OCI-LY1 (cell line): ENCODE data around the gene KLHL40.

Experiments
- EZH2 ChIP-seq: fragments of 200-600 bp; sonication (generic), shearing (Covaris generic); IDR thresholded peaks from 2 replicates; pipeline ENCODE4 v1.8.0; 2017; ENCODE audit warnings: borderline replicate concordance, mixed run types, mild to moderate bottlenecking, antibody characterized with exemption, low read length, moderate library complexity, mixed read lengths
- TF ChIP-seq, protein P1 (sequence below): fragments of 200-600 bp; sonication (generic), shearing (Covaris generic); IDR thresholded peaks from 2 replicates; pipeline ENCODE4 v1.5.1; 2017; ENCODE audit warnings: mild to moderate bottlenecking, antibody characterized with exemption, low read length, moderate library complexity, mixed read lengths

DNA sequence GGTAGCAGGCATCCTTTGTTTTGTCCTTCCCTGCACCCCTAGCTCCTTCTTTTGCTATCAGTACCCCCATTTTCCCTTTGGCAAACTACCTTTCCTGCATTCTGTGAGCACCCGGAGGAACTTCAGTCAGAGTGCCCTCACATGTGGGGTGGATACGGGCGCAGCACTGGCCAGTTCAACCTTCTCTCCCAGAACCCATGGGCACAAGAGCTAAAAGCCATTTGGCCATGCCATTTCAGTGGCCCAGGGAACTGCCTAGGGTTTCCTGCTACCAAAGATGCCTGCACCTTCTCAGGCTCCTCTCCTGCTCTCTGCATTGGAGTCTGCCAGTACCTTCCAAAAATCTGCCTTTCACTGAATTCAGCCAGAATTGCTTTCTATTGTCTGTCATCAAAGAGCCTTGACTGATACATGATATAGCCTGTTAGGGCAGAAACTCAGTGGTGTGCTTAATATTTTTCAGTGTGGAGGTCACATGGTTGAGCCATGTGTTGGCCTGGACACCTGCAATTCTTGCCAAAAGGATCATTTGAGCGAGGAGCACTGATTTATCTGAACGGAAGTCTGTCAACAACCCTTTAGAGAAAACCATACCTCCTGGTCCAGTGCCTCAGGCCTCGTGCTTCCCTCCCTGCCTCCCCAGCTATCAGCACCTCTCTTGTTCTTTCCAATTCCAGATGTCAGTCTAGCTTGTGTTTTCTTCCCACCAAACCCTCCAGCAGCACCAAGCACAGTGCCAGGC lies 44.2 kb downstream of the KLHL40 start:
- TF ChIP-seq, protein P1, sequence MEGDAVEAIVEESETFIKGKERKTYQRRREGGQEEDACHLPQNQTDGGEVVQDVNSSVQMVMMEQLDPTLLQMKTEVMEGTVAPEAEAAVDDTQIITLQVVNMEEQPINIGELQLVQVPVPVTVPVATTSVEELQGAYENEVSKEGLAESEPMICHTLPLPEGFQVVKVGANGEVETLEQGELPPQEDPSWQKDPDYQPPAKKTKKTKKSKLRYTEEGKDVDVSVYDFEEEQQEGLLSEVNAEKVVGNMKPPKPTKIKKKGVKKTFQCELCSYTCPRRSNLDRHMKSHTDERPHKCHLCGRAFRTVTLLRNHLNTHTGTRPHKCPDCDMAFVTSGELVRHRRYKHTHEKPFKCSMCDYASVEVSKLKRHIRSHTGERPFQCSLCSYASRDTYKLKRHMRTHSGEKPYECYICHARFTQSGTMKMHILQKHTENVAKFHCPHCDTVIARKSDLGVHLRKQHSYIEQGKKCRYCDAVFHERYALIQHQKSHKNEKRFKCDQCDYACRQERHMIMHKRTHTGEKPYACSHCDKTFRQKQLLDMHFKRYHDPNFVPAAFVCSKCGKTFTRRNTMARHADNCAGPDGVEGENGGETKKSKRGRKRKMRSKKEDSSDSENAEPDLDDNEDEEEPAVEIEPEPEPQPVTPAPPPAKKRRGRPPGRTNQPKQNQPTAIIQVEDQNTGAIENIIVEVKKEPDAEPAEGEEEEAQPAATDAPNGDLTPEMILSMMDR, result no peak
- no peak for TF ChIP-seq EZH2
